Measurements from ENCODE around the gene DIDO1. TPM values are rescaled to one million over a fixed set of nuclear protein-coding genes. Genes with fewer than 3 reads are reported as not detected.
A peak's percentile ranks its signal among the peaks of the same experiment; 100 is the strongest.

The DIDO1 gene
- total and polyA plus RNA-seq, 2 of the 13 experiments (the other 11 are each of a cell fraction or from before 2014, with no cell fraction given): 75.0 to 75.1 TPM

- TF ChIP-seq, protein P1, sequence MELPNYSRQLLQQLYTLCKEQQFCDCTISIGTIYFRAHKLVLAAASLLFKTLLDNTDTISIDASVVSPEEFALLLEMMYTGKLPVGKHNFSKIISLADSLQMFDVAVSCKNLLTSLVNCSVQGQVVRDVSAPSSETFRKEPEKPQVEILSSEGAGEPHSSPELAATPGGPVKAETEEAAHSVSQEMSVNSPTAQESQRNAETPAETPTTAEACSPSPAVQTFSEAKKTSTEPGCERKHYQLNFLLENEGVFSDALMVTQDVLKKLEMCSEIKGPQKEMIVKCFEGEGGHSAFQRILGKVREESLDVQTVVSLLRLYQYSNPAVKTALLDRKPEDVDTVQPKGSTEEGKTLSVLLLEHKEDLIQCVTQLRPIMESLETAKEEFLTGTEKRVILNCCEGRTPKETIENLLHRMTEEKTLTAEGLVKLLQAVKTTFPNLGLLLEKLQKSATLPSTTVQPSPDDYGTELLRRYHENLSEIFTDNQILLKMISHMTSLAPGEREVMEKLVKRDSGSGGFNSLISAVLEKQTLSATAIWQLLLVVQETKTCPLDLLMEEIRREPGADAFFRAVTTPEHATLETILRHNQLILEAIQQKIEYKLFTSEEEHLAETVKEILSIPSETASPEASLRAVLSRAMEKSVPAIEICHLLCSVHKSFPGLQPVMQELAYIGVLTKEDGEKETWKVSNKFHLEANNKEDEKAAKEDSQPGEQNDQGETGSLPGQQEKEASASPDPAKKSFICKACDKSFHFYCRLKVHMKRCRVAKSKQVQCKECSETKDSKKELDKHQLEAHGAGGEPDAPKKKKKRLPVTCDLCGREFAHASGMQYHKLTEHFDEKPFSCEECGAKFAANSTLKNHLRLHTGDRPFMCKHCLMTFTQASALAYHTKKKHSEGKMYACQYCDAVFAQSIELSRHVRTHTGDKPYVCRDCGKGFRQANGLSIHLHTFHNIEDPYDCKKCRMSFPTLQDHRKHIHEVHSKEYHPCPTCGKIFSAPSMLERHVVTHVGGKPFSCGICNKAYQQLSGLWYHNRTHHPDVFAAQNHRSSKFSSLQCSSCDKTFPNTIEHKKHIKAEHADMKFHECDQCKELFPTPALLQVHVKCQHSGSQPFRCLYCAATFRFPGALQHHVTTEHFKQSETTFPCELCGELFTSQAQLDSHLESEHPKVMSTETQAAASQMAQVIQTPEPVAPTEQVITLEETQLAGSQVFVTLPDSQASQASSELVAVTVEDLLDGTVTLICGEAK (IDR thresholded peaks at IDR 0.05): no peak
- TF ChIP-seq, protein P1 (CRISPR knock-in tag; IDR thresholded peaks at IDR 0.05): peak; percentile 94
- TF ChIP-seq MTF2 (CRISPR knock-in tag; IDR thresholded peaks at IDR 0.05; ENCODE audit: borderline replicate concordance) (0 out of 2 replicates have a peak, but pooled peaks have one; percentile 77), ARID2 (CRISPR knock-in tag; IDR thresholded peaks at IDR 0.05; ENCODE audit: borderline replicate concordance) (peak; percentile 19; the same call in 1 of the 2 replicates), FOXO1 (CRISPR knock-in tag; IDR thresholded peaks at IDR 0.05) (0 out of 2 replicates have a peak, but pooled peaks have one; percentile 53), MTA3 (CRISPR knock-in tag; IDR thresholded peaks at IDR 0.05) (no peak), ZNF501 (CRISPR knock-in tag; IDR thresholded peaks at IDR 0.05) (peak; percentile 98), ZBTB14 (CRISPR knock-in tag; IDR thresholded peaks at IDR 0.05) (peak; percentile 43), MIER2 (CRISPR knock-in tag; IDR thresholded peaks at IDR 0.05) (peak; percentile 77; the same call in 1 of the 2 replicates), THYN1 (CRISPR knock-in tag; IDR thresholded peaks at IDR 0.05; ENCODE audit: borderline replicate concordance, low read depth) (no peak), TAF1 (CRISPR knock-in tag; IDR thresholded peaks at IDR 0.05) (peak; percentile 87), ZNF503 (CRISPR knock-in tag; IDR thresholded peaks at IDR 0.05) (no peak; the same call in 1 of the 2 replicates), ZNF143 (CRISPR knock-in tag; IDR thresholded peaks at IDR 0.05) (peak; percentile 57; the same call in 1 of the 2 replicates), GTF3A (CRISPR knock-in tag; conservative IDR thresholded peaks at IDR 0.05) (no peak), CCAR2 (optimal IDR thresholded peaks at IDR 0.05; ENCODE audit: low read depth, low read length) (no peak), ZC3H13 (CRISPR knock-in tag; IDR thresholded peaks at IDR 0.05) (peak; percentile 99), DPF2 (CRISPR knock-in tag; IDR thresholded peaks at IDR 0.05; ENCODE audit: borderline replicate concordance, low read depth) (no peak; the same call in 1 of the 2 replicates)
These were observed 27.8 kb upstream of the DIDO1 start (continued) for GRCh38 chr20:62953839-62954703.

Measured in HepG2 (cell line).